ENCODE data around the gene SLC6A6. TPM values are rescaled to one million over a fixed set of nuclear protein-coding genes. Genes with fewer than 3 reads are reported as not detected.

SLC6A6 gene
- total RNA-seq, 4 donors from 2014 or later, result 14.4 to 35.7 (median 17.0) TPM

DNA sequence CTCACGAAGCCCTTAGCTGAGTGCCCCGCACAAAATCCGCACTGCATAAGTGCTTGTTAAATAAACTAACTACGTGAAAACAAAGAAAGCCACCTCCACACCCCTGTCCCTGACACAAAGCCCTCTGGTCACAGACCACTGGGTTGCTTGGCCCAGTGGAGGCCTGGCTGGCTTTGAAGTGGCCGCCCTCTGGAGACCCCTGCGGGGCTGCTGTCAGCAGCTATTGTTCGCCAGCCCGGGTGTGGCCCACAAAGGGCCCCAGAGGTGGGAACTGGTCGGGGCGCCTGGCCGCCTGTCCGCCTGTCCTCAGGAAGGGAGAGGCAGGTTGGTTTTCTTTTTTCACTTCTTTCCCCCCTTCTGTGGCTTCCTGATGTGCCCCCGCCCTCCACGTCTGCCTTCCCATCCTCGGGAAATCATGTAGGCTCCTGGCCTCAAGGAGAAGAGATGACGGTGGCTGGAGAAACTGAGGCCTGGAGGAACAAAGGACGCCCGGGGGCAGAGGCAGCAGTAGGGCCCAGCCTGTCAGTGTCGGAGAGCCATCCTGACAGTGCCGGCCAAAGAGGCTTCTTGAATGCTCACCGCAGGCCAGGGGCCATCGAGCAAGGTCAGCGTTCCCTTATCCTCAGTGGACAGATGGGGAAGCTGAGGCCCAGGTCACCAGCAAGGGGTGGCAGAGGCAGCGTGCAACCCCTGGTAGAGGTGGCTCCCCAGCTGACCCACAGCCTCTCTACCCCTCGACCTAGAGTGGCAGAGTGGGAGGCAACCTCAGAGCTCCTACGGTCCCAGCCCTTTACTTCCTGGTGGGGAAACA lies 61.1 kb downstream of the SLC6A6 start:
- H3K4me3 ChIP-seq, result no peak overlapping the region
- WGBS, 2 donors, result 83 to 89% methylated on average over 7 to 12 of the region's 26 CpGs
- no peak for TF ChIP-seq POLR2A (IDR thresholded peaks at IDR 0.05)
- TF ChIP-seq, protein P1, sequence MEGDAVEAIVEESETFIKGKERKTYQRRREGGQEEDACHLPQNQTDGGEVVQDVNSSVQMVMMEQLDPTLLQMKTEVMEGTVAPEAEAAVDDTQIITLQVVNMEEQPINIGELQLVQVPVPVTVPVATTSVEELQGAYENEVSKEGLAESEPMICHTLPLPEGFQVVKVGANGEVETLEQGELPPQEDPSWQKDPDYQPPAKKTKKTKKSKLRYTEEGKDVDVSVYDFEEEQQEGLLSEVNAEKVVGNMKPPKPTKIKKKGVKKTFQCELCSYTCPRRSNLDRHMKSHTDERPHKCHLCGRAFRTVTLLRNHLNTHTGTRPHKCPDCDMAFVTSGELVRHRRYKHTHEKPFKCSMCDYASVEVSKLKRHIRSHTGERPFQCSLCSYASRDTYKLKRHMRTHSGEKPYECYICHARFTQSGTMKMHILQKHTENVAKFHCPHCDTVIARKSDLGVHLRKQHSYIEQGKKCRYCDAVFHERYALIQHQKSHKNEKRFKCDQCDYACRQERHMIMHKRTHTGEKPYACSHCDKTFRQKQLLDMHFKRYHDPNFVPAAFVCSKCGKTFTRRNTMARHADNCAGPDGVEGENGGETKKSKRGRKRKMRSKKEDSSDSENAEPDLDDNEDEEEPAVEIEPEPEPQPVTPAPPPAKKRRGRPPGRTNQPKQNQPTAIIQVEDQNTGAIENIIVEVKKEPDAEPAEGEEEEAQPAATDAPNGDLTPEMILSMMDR (IDR thresholded peaks at IDR 0.05), result no peak
- peaks cover 0 to 26% (median 9%) of the 10 kb centered on the region in 3 donors for H3K4me1 ChIP-seq
- no peaks in the 10 kb centered on the region for H3K27me3 ChIP-seq
- intact Hi-C loops (cut with DNase I), result loop anchor here (2.0 kb wide), 1 partner anchor 203 kb away; no protein-coding TSS in a partner anchor
- H3K9me3 ChIP-seq, result no peaks in the 10 kb centered on the region
- no peak overlapping the region for H3K27ac ChIP-seq
- no peak for DNase-seq
- H3K36me3 ChIP-seq, result peaks cover 0 to 80% (median 0%) of the 10 kb centered on the region in 3 donors

DNA sequence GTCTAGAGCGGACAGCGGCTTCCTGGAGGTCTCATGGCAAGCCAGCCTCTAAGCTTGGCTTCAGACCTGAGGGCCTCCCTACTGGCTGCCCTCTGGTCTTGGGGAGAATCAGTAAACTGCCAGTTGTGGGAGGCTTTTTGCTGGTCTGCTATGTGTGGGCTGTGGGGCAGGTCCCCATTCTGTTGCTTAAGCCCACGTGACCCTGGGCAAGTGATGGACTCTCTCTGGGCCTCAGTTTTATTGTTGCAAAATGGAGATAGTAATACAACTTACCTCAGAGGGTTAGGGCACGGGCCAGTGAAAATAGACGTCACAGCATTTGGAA lies 61.7 kb downstream of the SLC6A6 start:
- intact Hi-C loops (cut with DNase I), result no loop called here
- Histone ChIP-seq H3K36me3 (peaks cover 0 to 85% (median 0%) of the 10 kb centered on the region in 3 donors), H3K27ac (no peak overlapping the region), H3K4me1 (peaks cover 0 to 26% (median 9%) of the 10 kb centered on the region in 3 donors), H3K9me3 (no peaks in the 10 kb centered on the region), H3K4me3 (no peak overlapping the region), H3K27me3 (no peaks in the 10 kb centered on the region)
- DNase-seq, result no peak
- 67 to 94% methylated on average over 3 to 5 of the region's 5 CpGs for WGBS, 2 donors
- TF ChIP-seq POLR2A (IDR thresholded peaks at IDR 0.05), result no peak
- TF ChIP-seq, protein P1 (IDR thresholded peaks at IDR 0.05), result no peak

DNA sequence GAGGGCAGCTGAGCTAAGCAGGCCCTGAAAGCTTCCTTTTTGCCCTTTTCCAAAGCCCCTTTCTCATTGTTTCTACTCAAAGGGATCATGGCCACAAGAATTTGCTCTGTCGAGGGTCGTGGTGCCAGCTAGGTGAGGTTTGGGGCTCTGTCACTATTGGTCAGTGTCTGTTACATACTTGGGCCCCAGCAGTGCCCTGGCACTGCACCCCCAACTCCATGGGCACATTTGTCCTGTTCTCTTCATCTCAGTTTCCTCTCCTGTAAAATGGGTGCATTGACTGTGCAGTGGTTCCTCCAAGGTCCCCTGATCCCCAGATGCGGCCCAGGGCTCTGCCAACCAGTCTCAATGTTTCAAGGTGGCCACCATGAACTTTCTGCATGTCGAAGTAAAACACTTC lies 62.1 kb downstream of the SLC6A6 start:
- Histone ChIP-seq H3K36me3 (peaks cover 0 to 85% (median 0%) of the 10 kb centered on the region in 3 donors), H3K27me3 (no peaks in the 10 kb centered on the region)
- intact Hi-C loops (cut with DNase I), result no loop called here

DNA sequence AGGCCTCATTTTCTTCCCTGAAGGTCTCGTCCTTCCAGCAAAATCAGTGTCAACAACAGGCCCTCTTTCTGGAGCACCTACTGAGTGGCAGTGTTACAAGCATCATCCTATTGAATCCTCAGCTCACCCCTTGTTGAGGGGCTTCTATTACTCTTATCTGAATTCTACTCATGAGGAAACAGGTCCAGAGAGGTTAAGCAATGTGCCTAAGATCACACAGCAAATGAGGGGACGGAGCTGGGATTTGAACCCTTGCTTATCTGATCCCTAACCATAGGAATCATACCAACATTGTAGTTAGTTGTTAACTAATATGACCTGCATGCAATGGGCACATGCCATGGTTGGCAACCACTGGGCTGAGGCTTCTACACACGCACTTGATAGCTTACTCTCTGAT lies 63.0 kb downstream of the SLC6A6 start:
- Histone ChIP-seq H3K27me3 (no peaks in the 10 kb centered on the region), H3K27ac (no peak overlapping the region), H3K9me3 (no peaks in the 10 kb centered on the region), H3K36me3 (peaks cover 0 to 86% (median 0%) of the 10 kb centered on the region in 3 donors), H3K4me3 (no peak overlapping the region), H3K4me1 (peaks cover 0 to 20% (median 8%) of the 10 kb centered on the region in 3 donors)
- no peak for DNase-seq
- intact Hi-C loops (cut with DNase I), result loop anchor here (5.0 kb wide), 1 partner anchor 263 kb away; no protein-coding TSS in a partner anchor
- no peak for TF ChIP-seq POLR2A (IDR thresholded peaks at IDR 0.05)
- TF ChIP-seq, protein P1 (IDR thresholded peaks at IDR 0.05), result no peak
- 94% methylated on average over 3 of the region's 3 CpGs for WGBS, 2 donors

More for the DNA sequence above, 62.1 kb downstream of the SLC6A6 start:
- Histone ChIP-seq H3K4me1 (peaks cover 0 to 26% (median 9%) of the 10 kb centered on the region in 3 donors), H3K27ac (no peak overlapping the region), H3K9me3 (no peaks in the 10 kb centered on the region), H3K4me3 (no peak overlapping the region)
- no peak for DNase-seq
- no peak for TF ChIP-seq POLR2A (IDR thresholded peaks at IDR 0.05)
- TF ChIP-seq, protein P1 (IDR thresholded peaks at IDR 0.05), result no peak
- 84 to 91% methylated on average over 3 to 4 of the region's 4 CpGs for WGBS, 2 donors

DNA sequence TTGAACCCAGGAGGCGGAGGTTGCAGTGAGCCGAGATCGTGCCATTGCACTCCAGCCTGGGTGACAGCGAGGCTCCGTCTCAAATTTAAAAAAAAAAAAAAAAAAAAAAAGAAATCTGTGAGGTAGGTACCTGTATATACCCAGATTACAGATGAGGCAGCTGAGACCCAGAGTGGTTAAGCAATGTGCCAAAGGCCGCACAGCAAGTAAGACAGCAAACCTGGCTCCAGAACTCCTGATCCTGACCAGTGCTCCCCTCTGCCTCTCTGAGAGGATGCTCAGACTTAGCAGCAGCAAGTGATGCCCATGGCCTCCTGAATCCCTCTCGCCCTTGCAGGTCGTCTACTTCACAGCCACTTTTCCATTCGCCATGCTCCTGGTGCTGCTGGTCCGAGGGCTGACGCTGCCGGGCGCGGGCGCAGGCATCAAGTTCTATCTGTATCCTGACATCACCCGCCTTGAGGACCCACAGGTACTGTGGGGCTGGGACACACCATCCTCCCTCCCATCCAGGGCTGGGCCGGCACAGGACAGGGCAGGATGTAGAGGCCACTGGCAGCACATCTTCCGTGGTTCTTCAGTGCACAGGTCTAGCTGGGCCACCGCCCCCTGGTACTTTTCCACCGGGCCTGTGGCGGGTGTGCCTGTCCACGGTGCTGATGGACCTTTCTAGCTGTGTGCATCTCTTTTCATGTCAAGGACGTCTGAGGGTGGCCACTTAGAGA lies 63.9 kb downstream of the SLC6A6 start:
- intact Hi-C loops (cut with DNase I), result loop anchor here (5.0 kb wide), 1 partner anchor 264 kb away; no protein-coding TSS in a partner anchor
- DNase-seq, result no peak
- Histone ChIP-seq H3K27ac (no peak overlapping the region), H3K9me3 (no peaks in the 10 kb centered on the region), H3K4me3 (no peak overlapping the region), H3K4me1 (peaks cover 0 to 11% (median 0%) of the 10 kb centered on the region in 3 donors), H3K36me3 (peaks cover 0 to 84% (median 0%) of the 10 kb centered on the region in 3 donors), H3K27me3 (no peaks in the 10 kb centered on the region)
- WGBS, 2 donors, result 94 to 95% methylated on average over 5 to 17 of the region's 23 CpGs
- TF ChIP-seq, protein P1 (IDR thresholded peaks at IDR 0.05), result no peak
- no peak for TF ChIP-seq POLR2A (IDR thresholded peaks at IDR 0.05)

Data from esophagus squamous epithelium (tissue), 5 donors.